ENCODE results near the gene FAM168A. TPM values are rescaled to one million over a fixed set of nuclear protein-coding genes. Genes with fewer than 3 reads are reported as not detected.

Gene FAM168A
- total RNA-seq, 1 experiment from 2014 or later = 21.1 TPM

GRCh38 chr11:73386016-73386415 is 211.9 kb downstream of the FAM168A start:
- Histone ChIP-seq H3K27ac (ENCODE audit: insufficient read length, low read depth, low read length) (no peak overlapping the region), H2AK5ac (ENCODE audit: insufficient read length, low read length) (no peak overlapping the region), H3K23me2 (ENCODE audit: insufficient read length, low read depth, low read length, poor library complexity, severe bottlenecking) (no peaks in the 10 kb centered on the region), H3T11ph (ENCODE audit: low read length) (no peak overlapping the region), H2BK5ac (ENCODE audit: insufficient read length, low read length) (no peak overlapping the region), H2BK20ac (ENCODE audit: low read depth, low read length, poor library complexity, severe bottlenecking) (no peak overlapping the region), H3K23ac (ENCODE audit: insufficient read length, low read depth, low read length) (no peak overlapping the region), H3K4ac (ENCODE audit: low read depth, low read length) (no peak overlapping the region), H4K20me1 (ENCODE audit: control insufficient read depth, insufficient read depth, insufficient read length) (no peaks in the 10 kb centered on the region), H3K4me1 (ENCODE audit: insufficient read depth, low read length) (no peaks in the 10 kb centered on the region), H4K91ac (ENCODE audit: insufficient read length, low read depth, low read length) (no peak overlapping the region), H2BK12ac (ENCODE audit: insufficient read length, low read depth, low read length) (no peak overlapping the region), H2BK120ac (ENCODE audit: low read depth, low read length, poor library complexity, severe bottlenecking) (no peak overlapping the region), H3K27me3 (ENCODE audit: insufficient read depth, low read length) (no peaks in the 10 kb centered on the region), H2AFZ (ENCODE audit: low read length) (no peak overlapping the region), H2BK15ac (ENCODE audit: low read depth, low read length) (no peak overlapping the region), H3K56ac (ENCODE audit: insufficient read length, low read depth, low read length) (no peak overlapping the region), H3K79me1 (ENCODE audit: insufficient read depth, low read depth, low read length, poor library complexity, severe bottlenecking) (no peaks in the 10 kb centered on the region), H4K8ac (replicated peaks; ENCODE audit: insufficient read length, low read depth, low read length) (no peak overlapping the region), H3K9ac (ENCODE audit: extremely low read depth, insufficient read length, low read length) (no peak overlapping the region), H3K79me2 (ENCODE audit: insufficient read depth, low read length) (no peaks in the 10 kb centered on the region), H4K5ac (ENCODE audit: insufficient read length, low read depth, low read length) (no peak overlapping the region), H3K14ac (ENCODE audit: insufficient read depth, low read length) (no peak overlapping the region), H3K4me2 (ENCODE audit: insufficient read depth, insufficient read length, low read length) (no peak overlapping the region), H3K18ac (ENCODE audit: insufficient read length, low read depth, low read length) (no peak overlapping the region), H3K9me3 (ENCODE audit: control insufficient read depth, low read depth, low read length) (no peaks in the 10 kb centered on the region)
- TF ChIP-seq CTCF (conservative IDR thresholded peaks at IDR 0.05) = no peak
- Mint-ChIP-seq H3K27me3 (ENCODE audit: low read depth) (no peaks in the 10 kb centered on the region; the same call in 1 of the 2 replicates), H3K27ac (peak overlapping the region in 2 of 3 experiments; percentile 73 to 77; a peak in 2 of 7 replicates), H3K4me3 (no peak overlapping the region), H3K4me1 (peaks cover 31 to 47% of the 10 kb centered on the region in 2 experiments), H3K9me3 (no peaks in the 10 kb centered on the region), H3K36me3 (ENCODE audit: insufficient read depth in 1 of 3, low read depth in 3 of 3) (peaks cover 0 to 2% (median 0%) of the 10 kb centered on the region in 3 experiments; a peak in 2 of 7 replicates)
- DNase-seq = no peak
- no CpG with 5 or more reads among the region's 8 CpGs for WGBS (ENCODE audit: extremely low coverage, insufficient read length, low lambda C conversion rate)
